Mesenchymal stem cell (in vitro differentiated cells and primary cell): Measurements from ENCODE around the gene KBTBD12.
A peak's percentile ranks its signal among the peaks of the same experiment; 100 is the strongest.

Source experiments
- DNase-seq: peaks from one replicate; pipeline ENCODE4 v3.0.0-alpha.2; 2013
- H2AFZ ChIP-seq: one replicate; pipeline ENCODE4 v1.6.1; 2013; ENCODE audit warnings: low read depth, mild to moderate bottlenecking, control low read depth, inconsistent platforms, low read length, moderate library complexity
- H2AK5ac ChIP-seq: 2 replicates; pipeline ENCODE4 v1.6.1; 2013; ENCODE audit warnings: low read length, moderate library complexity, mild to moderate bottlenecking, inconsistent platforms; ENCODE audit not compliant: severe bottlenecking
- H2BK120ac ChIP-seq: one replicate; pipeline ENCODE4 v1.6.1; 2013; ENCODE audit warnings: low read depth, mild to moderate bottlenecking, inconsistent platforms, low read length, moderate library complexity
- H2BK12ac ChIP-seq, 2 experiments: one replicate each; pipeline ENCODE4 v1.6.1; 2013; ENCODE audit warnings: inconsistent platforms in 2 of 2, low read length in 2 of 2, mild to moderate bottlenecking in 2 of 2, moderate library complexity in 2 of 2, control low read depth in 1 of 2
- H2BK15ac ChIP-seq: one replicate; pipeline ENCODE4 v1.6.1; 2013; ENCODE audit warnings: mild to moderate bottlenecking, low read depth, inconsistent platforms; ENCODE audit not compliant: poor library complexity, severe bottlenecking
- H2BK5ac ChIP-seq: 2 replicates; pipeline ENCODE4 v1.6.1; 2013; ENCODE audit warnings: low read depth, mild to moderate bottlenecking, low read length, control low read depth, inconsistent platforms; ENCODE audit not compliant: poor library complexity, severe bottlenecking
- H3K14ac ChIP-seq, 2 experiments: one replicate each; pipeline ENCODE4 v1.6.1; 2013; ENCODE audit warnings: inconsistent platforms in 2 of 2, low read length in 2 of 2, control low read depth in 1 of 2, mild to moderate bottlenecking in 1 of 2, moderate library complexity in 1 of 2
- H3K18ac ChIP-seq, 2 experiments: one replicate each; pipeline ENCODE4 v1.6.1; 2013; ENCODE audit warnings: inconsistent platforms in 2 of 2, low read length in 2 of 2, control low read depth in 1 of 2, low read depth in 1 of 2, mild to moderate bottlenecking in 1 of 2
- H3K23ac ChIP-seq, 2 experiments: one replicate each; pipeline ENCODE4 v1.6.1; 2013; ENCODE audit warnings: inconsistent platforms in 2 of 2, low read length in 2 of 2, mild to moderate bottlenecking in 2 of 2, moderate library complexity in 2 of 2, control low read depth in 1 of 2
- H3K27ac ChIP-seq: 2 replicates; pipeline ENCODE4 v1.5.1; 2013; ENCODE audit warnings: mild to moderate bottlenecking, moderate library complexity, low read length, control low read depth, inconsistent platforms; ENCODE audit not compliant: poor library complexity, severe bottlenecking
- H3K27me3 ChIP-seq, 2 experiments: 2 replicates each; pipeline versions ENCODE4 v1.6.1 to v1.7.0; 2013; ENCODE audit warnings: low read length in 2 of 2, mild to moderate bottlenecking in 2 of 2, moderate library complexity in 2 of 2, control low read depth in 1 of 2, inconsistent platforms in 1 of 2; ENCODE audit not compliant: control insufficient read depth in 1 of 2, insufficient read depth in 1 of 2
- H3K36me3 ChIP-seq, 2 experiments: 2 replicates each; pipeline versions ENCODE4 v1.6.1 to v1.7.0; 2013; ENCODE audit warnings: low read length in 2 of 2, control low read depth in 1 of 2, inconsistent platforms in 1 of 2, low read depth in 1 of 2, mild to moderate bottlenecking in 1 of 2; ENCODE audit not compliant: insufficient read depth in 2 of 2, control insufficient read depth in 1 of 2
- H3K4ac ChIP-seq, 2 experiments: one replicate each; pipeline ENCODE4 v1.6.1; 2013; ENCODE audit warnings: inconsistent platforms in 2 of 2, low read length in 2 of 2, mild to moderate bottlenecking in 2 of 2, moderate library complexity in 2 of 2, control low read depth in 1 of 2, low read depth in 1 of 2
- H3K4me1 ChIP-seq: 2 replicates; pipeline ENCODE4 v1.6.1; 2013; ENCODE audit warnings: low read depth, low read length, control low read depth; ENCODE audit not compliant: control insufficient read depth, insufficient read depth
- H3K4me2 ChIP-seq: 2 replicates; pipeline ENCODE4 v1.6.1; 2013; ENCODE audit warnings: low read length, mild to moderate bottlenecking, inconsistent platforms; ENCODE audit not compliant: poor library complexity, severe bottlenecking
- H3K4me3 ChIP-seq, 2 experiments: 2 replicates each; pipeline versions ENCODE4 v1.5.1 to v1.7.0; 2013; ENCODE audit warnings: low read length in 2 of 2, mild to moderate bottlenecking in 2 of 2, control low read depth in 1 of 2, low read depth in 1 of 2; ENCODE audit not compliant: insufficient read depth in 1 of 2
- H3K79me1 ChIP-seq: replicated peaks from 2 replicates; pipeline ENCODE4 v1.6.1; 2013; ENCODE audit warnings: mild to moderate bottlenecking, control low read depth, low read length, inconsistent platforms; ENCODE audit not compliant: poor library complexity, severe bottlenecking
- H3K9ac ChIP-seq: 2 replicates; pipeline ENCODE4 v1.7.0; 2013; ENCODE audit warnings: mild to moderate bottlenecking, low read length, moderate library complexity
- H3K9me3 ChIP-seq: 2 replicates; pipeline ENCODE4 v1.7.0; 2013; ENCODE audit warnings: mild to moderate bottlenecking, low read length; ENCODE audit not compliant: control insufficient read depth
- H4K8ac ChIP-seq: one replicate; pipeline ENCODE4 v1.6.1; 2013; ENCODE audit warnings: inconsistent platforms, mild to moderate bottlenecking, low read length, moderate library complexity
- H4K91ac ChIP-seq: one replicate; pipeline ENCODE4 v1.6.1; 2013; ENCODE audit warnings: mild to moderate bottlenecking, low read length, inconsistent platforms
- WGBS: methylation state at CpG from one replicate; pipeline ENCODE4 v1.1.7; 2013; ENCODE audit warnings: mixed read lengths; 5-methylcytosine and 5-hydroxymethylcytosine counted together

Gene KBTBD12

GRCh38 chr3:128012050-128012449 lies 97.0 kb downstream of the KBTBD12 start:
- 95% methylated on average over 14 of the region's 14 CpGs for WGBS
- Histone ChIP-seq H3K79me1 (no peaks in the 10 kb centered on the region), H2BK120ac (no peak overlapping the region), H3K27ac (no peak overlapping the region), H2BK12ac (no peak overlapping the region), H2AK5ac (no peak overlapping the region), H3K4me1 (no peaks in the 10 kb centered on the region), H3K4ac (no peak overlapping the region), H4K91ac (no peak overlapping the region), H3K27me3 (peaks cover 2 to 10% of the 10 kb centered on the region in 2 experiments), H3K23ac (no peak overlapping the region), H3K36me3 (no peaks in the 10 kb centered on the region), H3K9me3 (no peaks in the 10 kb centered on the region), H2AFZ (no peak overlapping the region), H3K4me3 (no peak overlapping the region), H3K4me2 (no peak overlapping the region), H3K18ac (no peak overlapping the region), H3K9ac (no peak overlapping the region), H4K8ac (no peak overlapping the region), H2BK15ac (no peak overlapping the region), H2BK5ac (no peak overlapping the region), H3K14ac (no peak overlapping the region)
- DNase-seq, result no peak

GRCh38 chr3:128014548-128014947 lies 99.5 kb downstream of the KBTBD12 start:
- no peak overlapping the region for H3K14ac ChIP-seq
- no peaks in the 10 kb centered on the region for H3K4me1 ChIP-seq
- H3K36me3 ChIP-seq, result no peaks in the 10 kb centered on the region
- H3K4me3 ChIP-seq, result no peak overlapping the region
- no peak overlapping the region for H3K23ac ChIP-seq
- no peak overlapping the region for H2BK5ac ChIP-seq
- H2AK5ac ChIP-seq, result no peak overlapping the region
- no peak overlapping the region for H3K27ac ChIP-seq
- whole genome bisulfite sequencing, result 91% methylated on average over 2 of the region's 3 CpGs
- no peak overlapping the region for H3K18ac ChIP-seq
- H2BK12ac ChIP-seq, result no peak overlapping the region
- no peaks in the 10 kb centered on the region for H3K79me1 ChIP-seq
- H3K4ac ChIP-seq, result no peak overlapping the region
- no peak overlapping the region for H4K8ac ChIP-seq
- no peak overlapping the region for H2BK120ac ChIP-seq
- H3K9ac ChIP-seq, result no peak overlapping the region
- no peak overlapping the region for H3K4me2 ChIP-seq
- H2AFZ ChIP-seq, result no peak overlapping the region
- no peak overlapping the region for H2BK15ac ChIP-seq
- no peaks in the 10 kb centered on the region for H3K9me3 ChIP-seq
- H3K27me3 ChIP-seq, result peaks cover 0 to 3% of the 10 kb centered on the region in 2 experiments
- no peak for DNase-seq
- no peak overlapping the region for H4K91ac ChIP-seq

DNA sequence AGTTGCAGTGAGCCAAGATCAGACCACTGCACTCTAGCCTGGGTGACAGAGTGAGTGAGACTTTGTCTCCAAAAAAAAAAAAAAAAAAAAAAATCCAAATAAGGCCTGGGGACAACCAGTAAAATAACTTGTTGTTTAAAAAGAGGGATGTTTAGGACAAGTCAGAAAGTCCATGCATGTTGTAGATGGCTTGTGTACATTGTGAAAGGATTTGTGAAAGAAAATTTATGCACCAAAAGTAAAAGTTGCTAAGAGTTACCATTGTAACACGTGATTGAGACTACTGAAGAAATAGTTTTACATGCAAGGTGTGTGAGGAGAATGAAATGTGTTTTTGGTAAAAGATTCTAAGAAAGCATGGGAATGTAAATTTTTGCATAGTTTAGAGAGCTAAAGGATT lies 101.5 kb downstream of the KBTBD12 start:
- Histone ChIP-seq H3K4me3 (no peak overlapping the region), H4K91ac (no peak overlapping the region), H2BK5ac (no peak overlapping the region), H2AK5ac (no peak overlapping the region), H3K9ac (no peak overlapping the region), H3K4me1 (no peaks in the 10 kb centered on the region), H2BK12ac (no peak overlapping the region), H3K4ac (no peak overlapping the region), H3K27ac (no peak overlapping the region), H2BK120ac (no peak overlapping the region), H3K14ac (no peak overlapping the region), H3K4me2 (no peak overlapping the region), H2AFZ (no peak overlapping the region), H2BK15ac (no peak overlapping the region), H3K23ac (no peak overlapping the region), H3K18ac (no peak overlapping the region), H3K79me1 (no peaks in the 10 kb centered on the region), H3K9me3 (no peaks in the 10 kb centered on the region), H3K27me3 (peaks cover 0 to under 1% of the 10 kb centered on the region in 2 experiments), H3K36me3 (no peaks in the 10 kb centered on the region), H4K8ac (no peak overlapping the region)
- no peak for DNase-seq
- WGBS, result 75% methylated on average over 1 of the region's 1 CpG

- H3K23ac ChIP-seq, result no peak overlapping the region
- DNase-seq, result no peak
- no peak overlapping the region for H3K18ac ChIP-seq
- 75% methylated on average over 10 of the region's 10 CpGs for WGBS
- peak overlapping the region in 1 of 2 experiments; percentile 37 for H3K14ac ChIP-seq
- H3K9me3 ChIP-seq, result no peaks in the 10 kb centered on the region
- H3K9ac ChIP-seq, result no peak overlapping the region
- H2BK12ac ChIP-seq, result no peak overlapping the region
- no peaks in the 10 kb centered on the region for H3K79me1 ChIP-seq
- no peak overlapping the region for H3K27ac ChIP-seq
- H3K4me2 ChIP-seq, result no peak overlapping the region
- H2AK5ac ChIP-seq, result no peak overlapping the region
- no peak overlapping the region for H3K4ac ChIP-seq
- H2BK120ac ChIP-seq, result no peak overlapping the region
- H3K27me3 ChIP-seq, result peaks cover 33 to 40% of the 10 kb centered on the region in 2 experiments
- no peaks in the 10 kb centered on the region for H3K4me1 ChIP-seq
- H2AFZ ChIP-seq, result no peak overlapping the region
- no peak overlapping the region for H2BK5ac ChIP-seq
- H4K8ac ChIP-seq, result no peak overlapping the region
- no peak overlapping the region for H4K91ac ChIP-seq
- no peaks in the 10 kb centered on the region for H3K36me3 ChIP-seq
- no peak overlapping the region for H2BK15ac ChIP-seq
- H3K4me3 ChIP-seq, result peak overlapping the region in 1 of 2 experiments; percentile 4
Measured at GRCh38 chr3:128021768-128022372, 106.8 kb downstream of the KBTBD12 start.
